SU-DHL-6 (cell line): ENCODE results near the gene SRP68.

Experiments
- H2AFZ ChIP-seq: fragments of 200-600 bp; sonication (generic); 2 replicates; pipeline ENCODE4 v1.6.1; 2014; ENCODE audit warnings: low read depth, mild to moderate bottlenecking, moderate library complexity, mixed read lengths, antibody characterized with exemption, low read length; ENCODE audit not compliant: severe bottlenecking
- H3F3A ChIP-seq: fragments of 200-600 bp; shearing (Covaris generic); 2 replicates; pipeline ENCODE4 v1.6.0; 2016; ENCODE audit warnings: antibody characterized with exemption, mild to moderate bottlenecking; ENCODE audit not compliant: insufficient read depth
- H3K27ac ChIP-seq: fragments of 200-600 bp; sonication (generic); 2 replicates; pipeline ENCODE4 v1.5.1; 2016; ENCODE audit warnings: low read depth, mild to moderate bottlenecking, low read length, moderate library complexity, mixed read lengths
- H3K27me3 ChIP-seq: fragments of 200-600 bp; sonication (generic), shearing (Covaris generic); 2 replicates; pipeline ENCODE4 v1.6.0; 2014; ENCODE audit warnings: mild to moderate bottlenecking, low read length
- H3K36me3 ChIP-seq: fragments of 200-600 bp; sonication (generic); 2 replicates; pipeline ENCODE4 v1.6.1; 2014; ENCODE audit warnings: mild to moderate bottlenecking, low read length, mixed read lengths
- H3K4me2 ChIP-seq: fragments of 300-600, 200-600 bp; shearing (Covaris generic), sonication (generic); 2 replicates; pipeline ENCODE4 v1.6.0; 2014; ENCODE audit warnings: low read length, low read depth, mild to moderate bottlenecking; ENCODE audit not compliant: poor library complexity, severe bottlenecking
- H3K4me3 ChIP-seq: fragments of 200-600 bp; sonication (generic); 2 replicates; pipeline ENCODE4 v1.5.1; 2014; ENCODE audit warnings: antibody characterized with exemption, low read length, mild to moderate bottlenecking, mixed read lengths; ENCODE audit not compliant: insufficient read depth, poor library complexity, severe bottlenecking
- H3K79me2 ChIP-seq: fragments of 200-600 bp; sonication (generic); 2 replicates; pipeline ENCODE4 v1.6.1; 2014; ENCODE audit warnings: mild to moderate bottlenecking, low read length, moderate library complexity; ENCODE audit not compliant: insufficient read depth
- H3K9ac ChIP-seq: fragments of 200-600 bp; sonication (generic); 2 replicates; pipeline ENCODE4 v1.7.0; 2014; ENCODE audit warnings: mild to moderate bottlenecking, low read length
- H3K9me2 ChIP-seq: fragments of 200-600 bp; sonication (generic); replicated peaks from 2 replicates; pipeline ENCODE4 v1.6.1; 2014; ENCODE audit warnings: low read length; ENCODE audit not compliant: insufficient read depth
- H3K9me3 ChIP-seq: fragments of 200-600 bp; sonication (generic); 2 replicates; pipeline ENCODE4 v1.6.1; 2014; ENCODE audit warnings: low read length, mixed read lengths; ENCODE audit not compliant: insufficient read depth
- H4K20me1 ChIP-seq: fragments of 200-600 bp; sonication (generic); 2 replicates; pipeline ENCODE4 v1.6.1; 2014; ENCODE audit warnings: low read depth, mild to moderate bottlenecking, antibody characterized with exemption, low read length, moderate library complexity, mixed read lengths
- CTCF ChIP-seq: fragments of 200-600 bp; sonication (generic); IDR thresholded peaks from one replicate; pipeline ENCODE4 v1.5.1; 2017; ENCODE audit warnings: antibody characterized with exemption, mild to moderate bottlenecking, low read length, moderate library complexity; ENCODE audit not compliant: insufficient read depth, poor library complexity, severe bottlenecking
- EZH2phosphoT487 ChIP-seq: fragments of 200-600 bp; sonication (generic), shearing (Covaris generic); conservative IDR thresholded peaks from 2 replicates; pipeline ENCODE4 v1.6.1; 2018; ENCODE audit warnings: mild to moderate bottlenecking, antibody characterized with exemption, low read length, moderate library complexity, mixed read lengths

Gene SRP68

GRCh38 chr17:76097716-76098295 lies 25.5 kb upstream of the SRP68 start:
- no peak overlapping the region for H2AFZ ChIP-seq
- no peaks in the 10 kb centered on the region for H3F3A ChIP-seq
- H3K27ac ChIP-seq = no peak overlapping the region
- peaks cover 4% of the 10 kb centered on the region for H3K79me2 ChIP-seq
- no peak overlapping the region for H3K4me2 ChIP-seq
- TF ChIP-seq EZH2phosphoT487 (no peak), CTCF (no peak)
- H3K4me3 ChIP-seq = no peak overlapping the region
- H3K9me3 ChIP-seq = no peaks in the 10 kb centered on the region
- H3K9ac ChIP-seq = no peak overlapping the region
- H4K20me1 ChIP-seq = no peaks in the 10 kb centered on the region
- H3K27me3 ChIP-seq = no peaks in the 10 kb centered on the region
- H3K36me3 ChIP-seq = 0 out of 2 replicates have a peak, but pooled peaks cover 4% of the 10 kb centered on the region
- H3K9me2 ChIP-seq = no peaks in the 10 kb centered on the region

GRCh38 chr17:76095943-76096342 lies 23.6 kb upstream of the SRP68 start:
- Histone ChIP-seq H3F3A (no peaks in the 10 kb centered on the region), H4K20me1 (no peaks in the 10 kb centered on the region), H3K79me2 (no peaks in the 10 kb centered on the region), H3K27ac (no peak overlapping the region), H3K27me3 (no peaks in the 10 kb centered on the region), H3K36me3 (0 out of 2 replicates have a peak, but pooled peaks cover 4% of the 10 kb centered on the region), H2AFZ (no peak overlapping the region), H3K4me2 (no peak overlapping the region), H3K9me3 (no peaks in the 10 kb centered on the region), H3K9me2 (no peaks in the 10 kb centered on the region), H3K9ac (no peak overlapping the region), H3K4me3 (no peak overlapping the region)
- TF ChIP-seq EZH2phosphoT487 (no peak), CTCF (no peak)

- Histone ChIP-seq H3K9me3 (no peaks in the 10 kb centered on the region), H3K36me3 (no peaks in the 10 kb centered on the region), H2AFZ (no peak overlapping the region), H3K9me2 (no peaks in the 10 kb centered on the region), H3K79me2 (no peaks in the 10 kb centered on the region), H3K4me3 (no peak overlapping the region), H3K27ac (no peak overlapping the region), H3F3A (no peaks in the 10 kb centered on the region), H3K4me2 (no peak overlapping the region), H4K20me1 (no peaks in the 10 kb centered on the region), H3K27me3 (no peaks in the 10 kb centered on the region), H3K9ac (no peak overlapping the region)
- no peak for TF ChIP-seq EZH2phosphoT487
- no peak for TF ChIP-seq CTCF
Measured at GRCh38 chr17:76094046-76094445, 21.7 kb upstream of the SRP68 start.
